Ovary (tissue), 9 donors: ENCODE data around the gene SERF2. TPM values are rescaled to one million over a fixed set of nuclear protein-coding genes. Genes with fewer than 3 reads are reported as not detected.
A peak's percentile ranks its signal among the peaks of the same experiment; 100 is the strongest.

Source experiments
- DNase-seq, 5 donors: peaks; one replicate each; pipeline ENCODE4 v3.0.0-alpha.2; 2019 to 2020
- H3K27ac ChIP-seq, 2 donors: fragments of 200-600 bp; one replicate each; pipeline versions ENCODE4 v1.5.1 to v1.8.0; 2019 to 2022
- H3K27me3 ChIP-seq: fragments of 200-600 bp; one replicate; pipeline ENCODE4 v1.8.0; 2022
- H3K36me3 ChIP-seq: fragments of 200-600 bp; sonication (generic); one replicate; pipeline ENCODE4 v1.5.1; 2019
- H3K4me1 ChIP-seq: one replicate; pipeline ENCODE4 v1.8.1; 2013; ENCODE audit warnings: mild to moderate bottlenecking, moderate library complexity; ENCODE audit not compliant: insufficient read depth
- H3K4me3 ChIP-seq: fragments of 200-600 bp; sonication (generic); one replicate; pipeline ENCODE4 v1.5.1; 2017
- H3K9me3 ChIP-seq, 2 donors: fragments of 200-600 bp in 1 of 2; sonication (generic) in 1 of 2; one replicate each; pipeline versions ENCODE4 v1.5.1 to v1.8.1; 2013 to 2019; ENCODE audit warnings: mild to moderate bottlenecking in 1 of 2, moderate library complexity in 1 of 2
- CTCF ChIP-seq, 3 donors: fragments of 450-650 bp in 2 of 3; fragments of 200-600 bp in 1 of 3; IDR thresholded peaks; one replicate each; pipeline versions ENCODE4 v1.5.1 to v1.8.0; 2016 to 2022; ENCODE audit warnings: antibody characterized with exemption in 3 of 3, mild to moderate bottlenecking in 1 of 3
- EP300 ChIP-seq: sonication (generic); formaldehyde crosslinking; IDR thresholded peaks from one replicate; pipeline ENCODE4 v1.6.1; 2017; ENCODE audit warnings: antibody characterized with exemption
- POLR2A ChIP-seq: fragments of 450-650 bp; IDR thresholded peaks from one replicate; pipeline ENCODE4 v1.6.1; 2017; ENCODE audit warnings: antibody characterized with exemption, mild to moderate bottlenecking, moderate library complexity
- WGBS, 3 donors: extraction: QIAGEN DNeasy Blood & Tissue Kit in 1 of 3; methylation state at CpG; one replicate each; pipeline versions ENCODE4 v1.1.5 to v1.1.7; 2013 to 2017; 5-methylcytosine and 5-hydroxymethylcytosine counted together
- intact Hi-C, 4 donors: fragments of 100-400 bp; cut with DNase I; formaldehyde crosslinking; loops; one replicate each; pipeline versions ENCODE4 v1.11.0 to v1.15.1; 2022 to 2023
- polyA plus RNA-seq, 2 donors: library from polyadenylated mRNA; stranded (reverse); fragments of 200-250 nt in 1 of 2; fragments of 350-450 nt in 1 of 2; fragmentation: Illumina TruSeq in 1 of 2; extraction: RNeasy Lipid Tissue Mini Kit (QIAGEN cat#74804) in 1 of 2; gene quantifications; one replicate each; pipeline ENCODE4 v1.2.3, GENCODE V29; 2013 to 2014
- total RNA-seq, 7 donors: library from RNA; depleted of rRNA in 2 of 7; stranded (reverse); fragments of >200 nt in 2 of 7; fragmentation: NEBNext Ultra II Directional in 3 of 7; extraction: Animal tissue kit (Norgen Biotek cat#: 25700) in 3 of 7; gene quantifications; one replicate each; pipeline versions ENCODE4 v1.1.0 to v1.2.4, GENCODE V29; 2016 to 2023
- donor health status: DM: no; HTN: no; CAD: no; lungs with moderate emphysema.
- donor health status: DM: no; HTN: no; CAD: no.
- donor health status: Bipolar disorder and iron deficiency.
- donor health status: DM: yes; HTN: yes; CAD: no.
- donor health status: DM: no; HTN: no; CAD: no.
- donor health status: DM: yes; HTN: yes; CAD: no.

SERF2 gene
- total and polyA plus RNA-seq, 9 donors, result 254 to 981 (median 484) TPM

GRCh38 chr15:43775411-43775965 lies 16.6 kb upstream of the SERF2 start:
- Histone ChIP-seq H3K27ac (peak overlapping the region; percentile 72 to 73), H3K4me1 (peaks cover 1% of the 10 kb centered on the region), H3K36me3 (no peaks in the 10 kb centered on the region), H3K9me3 (no peaks in the 10 kb centered on the region), H3K27me3 (no peaks in the 10 kb centered on the region), H3K4me3 (no peak overlapping the region)
- no peak for TF ChIP-seq POLR2A
- intact Hi-C loops, result no loop called here
- DNase-seq, result peak; percentile 43 to 51 (median 50)
- WGBS, 3 donors, result 98 to 100% (median 100%) methylated on average over 1 of the region's 1 CpG

GRCh38 chr15:43776101-43776717 lies 15.9 kb upstream of the SERF2 start:
- no peaks in the 10 kb centered on the region for H3K27me3 ChIP-seq
- TF ChIP-seq CTCF (IDR thresholded peaks at IDR 0.05), result no peak
- TF ChIP-seq EP300, result no peak
- TF ChIP-seq POLR2A, result no peak
- 34 to 42% (median 36%) methylated on average over 35 of the region's 35 CpGs for WGBS, 3 donors
- intact Hi-C loops, result no loop called here
- peaks cover 1% of the 10 kb centered on the region for H3K4me1 ChIP-seq
- H3K27ac ChIP-seq, result peak overlapping the region; percentile 72 to 73
- peak; percentile 43 to 66 (median 50) for DNase-seq
- H3K4me3 ChIP-seq, result peak overlapping the region; percentile 57
- no peaks in the 10 kb centered on the region for H3K36me3 ChIP-seq
- no peaks in the 10 kb centered on the region for H3K9me3 ChIP-seq

- TF ChIP-seq EP300, result no peak
- TF ChIP-seq POLR2A, result no peak
- TF ChIP-seq CTCF (IDR thresholded peaks at IDR 0.05), result no peak
- H3K9me3 ChIP-seq, result no peaks in the 10 kb centered on the region
- H3K4me1 ChIP-seq, result peaks cover 1% of the 10 kb centered on the region
- no peaks in the 10 kb centered on the region for H3K36me3 ChIP-seq
- peak within 1 kb of the TSS; percentile 72 to 73 for H3K27ac ChIP-seq
- peak; percentile 71 to 78 (median 75) for DNase-seq
- H3K4me3 ChIP-seq, result peak within 1 kb of the TSS; percentile 57
- H3K27me3 ChIP-seq, result no peaks in the 10 kb centered on the region
- 2 to 3% (median 2%) methylated on average over 26 to 41 of the region's 41 CpGs for WGBS, 3 donors
- intact Hi-C loops, result no loop called here
Measured at GRCh38 chr15:43776718-43777266, 15.3 kb upstream of the SERF2 start, which contains the start of gene ELL3. Gene ELL3, minus strand, starts transcription at chr15:43776966. Its CDS starts 65 bp downstream, at chr15:43776901.

GRCh38 chr15:43777267-43777914 lies 14.7 kb upstream of the SERF2 start:
- Histone ChIP-seq H3K4me1 (peaks cover 1% of the 10 kb centered on the region), H3K27me3 (no peaks in the 10 kb centered on the region), H3K4me3 (peak overlapping the region; percentile 57), H3K9me3 (no peaks in the 10 kb centered on the region), H3K36me3 (no peaks in the 10 kb centered on the region), H3K27ac (peak overlapping the region; percentile 72 to 73)
- WGBS, 3 donors, result 1 to 4% (median 2%) methylated on average over 28 to 31 of the region's 31 CpGs
- DNase-seq, result peak; percentile 75 to 82 (median 82)
- TF ChIP-seq CTCF (IDR thresholded peaks at IDR 0.05) (peak in 2 of 3 donors; percentile 80 to 88), POLR2A (peak; percentile 9), EP300 (no peak)
- intact Hi-C loops, result no loop called here
